Measurements from ENCODE around the gene NDN.
"Not testable (repeated sequence)": the region's sequence is repeated elsewhere in the genome, so short reads cannot be mapped to it uniquely, and the experiment has no call there.

Gene NDN

GRCh38 chr15:23687143-23687470, at the start of gene NDN:
NDN (minus strand) TSS chr15:23687305; CDS start chr15:23687217, 88 bp downstream.
- no peak for DNase-seq (ENCODE audit: low read depth in 2 of 2)

- DNase-seq (ENCODE audit: low read depth in 2 of 2) = no peak
Observed at GRCh38 chr15:23736033-23736673, 49.0 kb upstream of the NDN start.

- no peak for DNase-seq (ENCODE audit: low read depth in 2 of 2)
Observed at GRCh38 chr15:23734862-23735261, 47.8 kb upstream of the NDN start.

- DNase-seq (ENCODE audit: low read depth in 2 of 2) = not testable (repeated sequence)
Observed at GRCh38 chr15:23713874-23714656, 27.0 kb upstream of the NDN start.

- DNase-seq (ENCODE audit: low read depth in 2 of 2) = no peak
Observed at GRCh38 chr15:23708332-23708731, 21.2 kb upstream of the NDN start.

GRCh38 chr15:23695282-23695681, 8.2 kb upstream of the NDN start:
- no peak for DNase-seq (ENCODE audit: low read depth in 2 of 2)

- no peak for DNase-seq (ENCODE audit: low read depth in 2 of 2)
Observed at GRCh38 chr15:23694592-23694991, 7.5 kb upstream of the NDN start.

- DNase-seq (ENCODE audit: low read depth in 2 of 2) = no peak
Observed at GRCh38 chr15:23690450-23690852, 3.3 kb upstream of the NDN start.

- DNase-seq (ENCODE audit: low read depth in 2 of 2) = no peak
Observed at GRCh38 chr15:23690015-23690414, 2.9 kb upstream of the NDN start.

GRCh38 chr15:23686466-23687142, 501 bp downstream of the NDN start:
- no peak for DNase-seq (ENCODE audit: low read depth in 2 of 2)

GRCh38 chr15:23671481-23671880, 15.6 kb downstream of the NDN start:
- DNase-seq (ENCODE audit: low read depth in 2 of 2) = no peak

- DNase-seq (ENCODE audit: low read depth in 2 of 2) = no peak
Observed at GRCh38 chr15:23670970-23671369, 16.1 kb downstream of the NDN start.

GRCh38 chr15:23663232-23663631, 23.9 kb downstream of the NDN start:
- DNase-seq (ENCODE audit: low read depth in 2 of 2) = no peak

GRCh38 chr15:23648920-23649515, 38.1 kb downstream of the NDN start:
- peak; percentile 7 to 21 for DNase-seq (ENCODE audit: low read depth in 2 of 2)

- no peak for DNase-seq (ENCODE audit: low read depth in 2 of 2)
Observed at GRCh38 chr15:23647421-23648370, 39.4 kb downstream of the NDN start, which contains the start of gene MAGEL2. MAGEL2 (minus strand) TSS chr15:23647867; CDS start chr15:23647742, 125 bp downstream.

GRCh38 chr15:23647001-23647295, 40.2 kb downstream of the NDN start:
- no peak for DNase-seq (ENCODE audit: low read depth in 2 of 2)

- DNase-seq (ENCODE audit: low read depth in 2 of 2) = no peak
Observed at GRCh38 chr15:23646165-23647000, 40.7 kb downstream of the NDN start.

- DNase-seq (ENCODE audit: low read depth in 2 of 2) = no peak
Observed at GRCh38 chr15:23645371-23646164, 41.5 kb downstream of the NDN start.

- no peak for DNase-seq (ENCODE audit: low read depth in 2 of 2)
Observed at GRCh38 chr15:23644829-23645228, 42.3 kb downstream of the NDN start.

Data from stimulated activated CD8-positive, alpha-beta memory T cell treated with anti-CD3 and anti-CD28 coated beads, Interleukin-2, amount 100 ng/mL, for 48 hours (primary cell).